Left renal pelvis (tissue), 4 donors: ENCODE measurements around the gene YEATS2. TPM values are rescaled to one million over a fixed set of nuclear protein-coding genes. Genes with fewer than 3 reads are reported as not detected.

Experiments
- DNase-seq, 4 donors: peaks; one replicate each; pipeline ENCODE4 v3.0.0-alpha.2; 2013; ENCODE audit warnings: low read depth in 4 of 4, low spot score in 3 of 4
- polyA plus RNA-seq, 4 donors: library from polyadenylated mRNA; unstranded; fragments of 120-200 nt; gene quantifications; one replicate each; pipeline ENCODE4 v1.2.1, GENCODE V29; 2013; ENCODE audit not compliant: insufficient read length in 4 of 4

YEATS2 gene
- polyA plus RNA-seq, 4 donors, result 27.2 to 41.8 (median 35.2) TPM

- no peak for DNase-seq
These were observed 113.3 kb downstream of the YEATS2 start for GRCh38 chr3:183810643-183811594.

GRCh38 chr3:183811638-183812037 lies 114.0 kb downstream of the YEATS2 start:
- no peak for DNase-seq

- no peak for DNase-seq
These were observed 115.3 kb downstream of the YEATS2 start for GRCh38 chr3:183812761-183813445.

GRCh38 chr3:183814240-183814639 lies 116.6 kb downstream of the YEATS2 start:
- no peak for DNase-seq

GRCh38 chr3:183815563-183815940 lies 118.0 kb downstream of the YEATS2 start:
- DNase-seq, result no peak

- DNase-seq, result no peak
These were observed 118.4 kb downstream of the YEATS2 start for GRCh38 chr3:183815951-183816475.

GRCh38 chr3:183816681-183817510 lies 119.3 kb downstream of the YEATS2 start:
- no peak for DNase-seq

GRCh38 chr3:183817639-183818038 lies 120.0 kb downstream of the YEATS2 start:
- DNase-seq, result no peak

- DNase-seq, result no peak
These were observed 120.5 kb downstream of the YEATS2 start for GRCh38 chr3:183818041-183818620.

GRCh38 chr3:183818706-183819624 lies 121.4 kb downstream of the YEATS2 start:
- no peak for DNase-seq

- DNase-seq, result no peak
These were observed 122.2 kb downstream of the YEATS2 start for GRCh38 chr3:183819831-183820230.

- DNase-seq, result no peak
These were observed 125.0 kb downstream of the YEATS2 start for GRCh38 chr3:183822631-183823030.

- DNase-seq, result no peak
These were observed 126.4 kb downstream of the YEATS2 start for GRCh38 chr3:183823963-183824362.

- no peak for DNase-seq
These were observed 127.3 kb downstream of the YEATS2 start for GRCh38 chr3:183824761-183825455.

- DNase-seq, result peak in 3 of 4 donors; percentile 36 to 46 (median 36)
These were observed 128.0 kb downstream of the YEATS2 start, which contains the start of gene MAP6D1 for GRCh38 chr3:183825456-183826161. Gene MAP6D1, minus strand, starts transcription at chr3:183825577. Its CDS starts 30 bp downstream, at chr3:183825547.

- no peak for DNase-seq
These were observed 129.1 kb downstream of the YEATS2 start for GRCh38 chr3:183826448-183827250.
